Stimulated activated naive CD8-positive, alpha-beta T cell treated with anti-CD3 and anti-CD28 coated beads, Interleukin-15, Interleukin-2, amounts not matched to agents 100 U/mL and 50 U/mL, for 24 hours (primary cell): ENCODE measurements around the gene ZNF511.

ENCODE experiments used
- ATAC-seq: fragments of 150-1000 bp; cut with Tn5 transposase; one replicate; pipeline ENCODE4 v1.10.0; 2021
- DNase-seq: peaks from one replicate; pipeline ENCODE4 v3.0.0; 2021

Gene ZNF511

GRCh38 chr10:133292919-133293809, 15.6 kb upstream of the ZNF511 start:
- DNase-seq (peak; percentile 46), ATAC-seq (peak; percentile 84)

GRCh38 chr10:133293810-133294119, 14.9 kb upstream of the ZNF511 start:
- ATAC-seq, result no peak
- DNase-seq, result no peak

DNA sequence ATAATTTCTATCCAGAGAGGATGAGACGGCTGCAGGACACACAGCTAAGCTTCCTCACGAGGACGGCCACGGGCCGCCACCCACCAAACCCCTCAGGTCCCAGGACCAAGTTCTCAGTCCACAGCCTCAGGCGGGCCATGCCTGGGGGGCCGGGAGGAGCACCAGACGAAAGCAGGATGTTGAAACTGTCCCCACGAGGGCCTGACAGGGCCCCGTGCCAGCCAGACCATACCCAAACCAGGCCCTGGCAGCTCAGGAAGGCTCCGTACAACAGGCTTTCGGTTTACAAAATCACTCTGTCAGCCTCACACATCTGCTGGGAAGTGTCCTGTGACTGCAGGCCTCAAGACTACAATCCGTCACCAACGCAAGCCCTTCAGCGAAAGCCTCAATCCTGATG, 14.5 kb upstream of the ZNF511 start:
- DNase-seq (no peak), ATAC-seq (no peak)

- DNase-seq (no peak), ATAC-seq (no peak)
Measured at GRCh38 chr10:133295426-133296320, 13.0 kb upstream of the ZNF511 start.

- ATAC-seq, result no peak
- no peak for DNase-seq
Measured at GRCh38 chr10:133297504-133297903, 11.2 kb upstream of the ZNF511 start.

GRCh38 chr10:133298466-133298865, 10.2 kb upstream of the ZNF511 start:
- ATAC-seq (no peak), DNase-seq (no peak)

DNA sequence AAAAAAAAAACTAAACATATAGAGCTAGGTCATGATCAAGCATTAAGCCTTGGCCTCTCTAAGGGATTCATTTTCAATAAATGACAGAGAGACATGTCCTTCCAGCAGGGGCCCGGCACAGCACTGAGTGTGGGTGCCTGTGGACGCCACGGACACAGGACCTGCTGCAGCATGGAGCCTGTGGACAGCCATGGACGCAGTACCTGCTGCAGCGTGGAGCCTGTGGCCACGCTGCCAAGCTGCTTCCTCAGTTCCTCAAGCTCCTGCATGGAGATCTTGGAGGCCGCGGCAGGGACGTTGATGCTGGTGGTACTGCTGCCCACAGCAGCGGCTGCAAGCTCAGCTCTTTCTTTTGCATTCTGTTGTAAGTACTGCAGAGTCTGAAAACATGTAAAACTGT, 9.5 kb upstream of the ZNF511 start:
- no peak for DNase-seq
- no peak for ATAC-seq

DNA sequence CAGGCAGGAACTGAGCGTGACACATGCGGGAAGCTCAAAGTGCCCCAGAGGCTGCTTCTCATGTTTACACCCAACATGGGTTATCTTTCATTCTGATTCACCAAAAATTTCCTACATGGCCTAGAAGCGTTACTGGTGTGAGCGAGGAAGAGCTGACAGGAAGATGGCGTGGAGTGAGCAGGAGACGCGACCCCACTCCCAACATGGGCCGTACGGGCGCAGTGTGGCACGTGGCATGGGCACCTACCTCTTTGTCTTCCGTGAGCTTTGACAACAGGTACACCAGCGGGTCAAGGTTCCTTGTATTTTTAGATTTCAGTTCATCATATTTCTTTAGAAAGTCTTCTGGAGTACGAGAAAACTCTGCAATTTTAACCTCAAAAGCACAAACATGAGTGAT, 9.0 kb upstream of the ZNF511 start:
- ATAC-seq (no peak), DNase-seq (no peak)

DNA sequence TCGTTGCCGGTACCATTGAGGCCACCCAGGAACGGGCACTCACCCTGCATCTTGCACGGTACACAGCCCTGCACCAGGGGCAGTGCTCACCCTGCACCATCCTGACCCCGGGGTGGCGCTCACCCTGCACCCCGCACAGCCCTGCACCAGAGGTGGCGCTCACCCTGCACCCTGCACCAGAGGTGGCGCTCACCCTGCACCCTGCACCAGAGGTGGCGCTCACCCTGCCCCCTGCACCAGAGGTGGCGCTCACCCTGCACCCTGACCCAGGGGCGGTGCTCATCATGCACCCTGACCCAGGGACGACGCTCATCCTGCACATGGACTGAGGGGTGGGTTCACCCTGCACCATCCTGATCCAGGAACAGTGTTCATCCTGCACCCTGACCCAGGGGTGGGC, 6.5 kb upstream of the ZNF511 start:
- no peak for DNase-seq
- ATAC-seq, result no peak

- no peak for DNase-seq
- ATAC-seq, result no peak
Measured at GRCh38 chr10:133303206-133303605, 5.5 kb upstream of the ZNF511 start.

GRCh38 chr10:133306097-133306476, 2.6 kb upstream of the ZNF511 start:
- no peak for ATAC-seq
- no peak for DNase-seq

DNA sequence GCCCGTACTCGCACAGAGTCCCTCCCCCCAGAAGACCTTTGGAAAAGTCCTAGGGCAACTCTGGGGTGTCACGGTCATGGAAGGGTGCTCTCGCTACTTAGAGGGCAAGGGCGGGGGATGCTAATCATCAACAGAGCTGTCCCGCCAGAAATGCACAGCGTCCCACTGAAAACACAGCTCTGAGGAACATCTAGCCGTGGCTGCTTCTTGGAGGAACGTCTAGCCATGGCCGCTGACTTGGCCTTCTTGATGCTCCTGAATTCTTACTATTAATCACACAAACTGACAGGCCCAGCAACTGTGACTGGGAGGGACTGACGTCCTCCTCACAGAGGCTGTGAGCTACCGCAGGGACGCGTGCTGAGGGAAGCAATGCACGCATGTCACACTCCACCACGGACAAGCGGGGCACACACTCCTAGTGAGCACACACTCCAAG, 1.8 kb upstream of the ZNF511 start:
- ATAC-seq (no peak), DNase-seq (no peak)

GRCh38 chr10:133307776-133308420, 816 bp upstream of the ZNF511 start:
- ATAC-seq (peak; percentile 52), DNase-seq (peak; percentile 88)

DNA sequence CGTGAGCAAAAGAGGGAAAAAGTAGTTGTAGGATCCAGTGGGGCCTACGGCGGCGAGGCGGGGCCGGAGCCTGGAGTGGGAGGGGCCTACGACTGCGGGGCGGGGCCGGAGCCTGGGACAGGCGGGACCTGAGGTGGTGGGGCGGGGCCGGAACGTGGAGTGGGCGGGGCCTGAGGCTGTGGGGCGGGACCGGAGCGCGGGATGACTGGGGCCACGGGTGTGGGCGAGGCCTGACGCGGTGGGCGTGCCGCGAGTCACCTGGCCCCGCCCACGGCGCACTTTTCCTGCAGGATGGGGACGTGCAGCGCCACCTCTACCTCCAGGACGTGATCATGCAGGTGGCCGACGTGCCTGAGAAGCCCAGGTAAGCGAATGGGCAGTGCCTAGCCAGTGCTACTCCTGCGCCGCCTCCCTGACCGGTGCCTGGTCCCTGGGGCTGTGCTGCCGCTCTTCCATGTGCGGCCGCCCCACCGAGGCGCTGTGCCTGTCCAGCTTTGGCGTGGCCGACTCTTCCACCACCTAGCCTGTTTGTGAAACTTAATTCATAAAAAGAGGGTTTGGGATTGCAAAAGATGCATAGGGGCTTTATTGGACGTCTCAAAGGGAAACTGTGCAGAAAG, 496 bp downstream of the ZNF511 start:
- peak; percentile 84 for ATAC-seq
- DNase-seq, result peak; percentile 97

- DNase-seq (no peak), ATAC-seq (no peak)
Measured at GRCh38 chr10:133309720-133310398, 1.1 kb downstream of the ZNF511 start.

GRCh38 chr10:133310399-133310755, 1.7 kb downstream of the ZNF511 start:
- ATAC-seq (no peak), DNase-seq (no peak)

DNA sequence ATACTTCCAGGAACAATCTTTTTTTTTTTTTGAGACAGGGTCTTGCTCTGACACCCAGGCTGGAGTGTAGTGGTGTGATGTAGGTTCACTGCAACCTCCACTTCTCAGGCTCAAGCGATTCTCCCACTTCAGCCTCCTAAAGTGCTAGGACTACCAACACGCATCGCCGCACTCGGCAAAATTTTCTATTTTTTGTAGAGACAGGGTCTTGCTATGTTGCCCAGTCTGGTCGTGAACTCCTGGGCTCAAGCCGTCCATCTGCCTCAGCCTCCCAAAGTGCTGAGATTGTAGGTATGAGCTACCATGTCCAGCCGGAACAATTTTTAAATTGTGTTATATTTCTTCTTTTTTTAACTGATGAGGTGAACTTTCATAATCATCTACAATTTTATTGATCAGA, 2.1 kb downstream of the ZNF511 start:
- no peak for DNase-seq
- no peak for ATAC-seq

DNA sequence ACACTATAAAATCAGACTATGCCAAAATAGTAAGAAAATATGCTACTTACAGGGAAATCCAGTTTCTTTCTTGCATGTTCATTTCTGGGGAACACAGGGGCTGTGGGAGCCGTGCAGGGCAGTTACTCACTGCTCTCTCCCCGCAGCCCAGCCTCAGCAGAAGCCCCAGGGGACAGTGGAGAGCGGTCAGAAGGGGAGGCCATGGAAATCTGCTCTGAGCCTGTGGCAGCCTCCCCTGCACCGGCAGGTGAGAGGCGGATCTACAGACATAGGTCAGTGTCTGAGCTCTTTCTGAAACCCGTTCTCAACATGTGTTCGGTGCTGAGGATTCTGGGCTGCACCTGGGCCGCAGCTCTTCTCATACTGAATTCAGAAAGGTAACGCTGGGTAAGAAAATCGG, 2.9 kb downstream of the ZNF511 start:
- ATAC-seq, result no peak
- no peak for DNase-seq

DNA sequence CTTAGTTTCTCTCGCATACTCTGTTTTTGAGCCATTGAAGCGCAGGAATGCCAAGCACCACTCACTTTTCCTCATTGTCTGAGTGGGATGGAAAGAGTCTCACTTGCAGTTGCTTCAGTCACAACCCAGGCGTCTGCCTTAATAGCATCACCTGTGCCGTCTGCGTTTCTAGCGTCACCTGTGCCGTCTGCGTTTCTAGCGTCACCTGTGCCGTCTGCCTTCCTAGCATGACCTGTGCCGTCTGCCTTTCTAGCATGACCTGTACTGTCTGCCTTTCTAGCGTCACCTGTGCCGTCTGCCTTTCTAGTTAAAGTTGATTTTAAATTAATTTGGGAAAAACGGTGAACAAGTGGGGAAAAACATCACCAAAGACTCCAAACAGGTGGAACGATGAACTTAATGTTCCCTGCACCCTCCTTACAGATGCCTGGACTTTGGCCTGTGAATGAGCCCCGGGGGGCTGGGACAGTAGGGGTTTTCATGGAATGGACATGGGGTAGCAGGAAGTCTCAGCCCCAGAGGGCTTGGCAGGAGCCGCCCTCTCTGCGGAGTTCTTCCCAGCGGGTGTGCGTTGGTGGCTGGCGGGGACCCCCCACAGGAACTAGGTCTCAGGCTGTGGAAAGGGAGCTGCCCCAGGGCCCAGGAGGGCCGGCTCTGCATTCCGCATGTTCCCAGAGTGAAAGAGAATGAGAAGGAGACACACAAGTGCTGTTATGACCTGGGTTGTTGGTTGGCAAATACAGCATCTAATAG, 3.5 kb downstream of the ZNF511 start:
- DNase-seq, result no peak

GRCh38 chr10:133312769-133313145, 4.0 kb downstream of the ZNF511 start:
- ATAC-seq (no peak), DNase-seq (no peak)

More for the DNA sequence above, 3.5 kb downstream of the ZNF511 start:
- ATAC-seq, result no peak

DNA sequence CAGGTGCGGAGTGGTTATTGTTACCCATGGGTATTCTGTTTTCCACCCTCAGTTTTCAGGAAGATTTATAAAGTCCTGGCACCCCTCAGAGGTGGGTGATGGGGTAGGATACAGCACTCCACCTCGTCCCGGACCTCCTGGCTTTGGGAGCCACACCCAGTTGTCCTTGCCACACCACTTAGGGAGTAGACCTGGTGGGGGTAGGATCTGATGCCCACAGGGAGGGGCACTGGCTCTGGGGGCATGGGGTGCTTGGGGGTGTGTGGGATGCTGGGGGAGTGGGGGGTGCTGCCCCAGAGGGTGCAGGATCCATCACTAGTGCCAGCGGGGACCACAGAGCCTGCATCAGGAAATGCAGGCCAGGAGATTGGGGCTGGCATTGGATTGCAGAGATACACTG, 4.5 kb downstream of the ZNF511 start:
- no peak for DNase-seq

More for the DNA sequence above, 4.5 kb downstream of the ZNF511 start:
- no peak for ATAC-seq
